Measurements from ENCODE around the gene CBLIF.

- TF ChIP-seq, protein P1, sequence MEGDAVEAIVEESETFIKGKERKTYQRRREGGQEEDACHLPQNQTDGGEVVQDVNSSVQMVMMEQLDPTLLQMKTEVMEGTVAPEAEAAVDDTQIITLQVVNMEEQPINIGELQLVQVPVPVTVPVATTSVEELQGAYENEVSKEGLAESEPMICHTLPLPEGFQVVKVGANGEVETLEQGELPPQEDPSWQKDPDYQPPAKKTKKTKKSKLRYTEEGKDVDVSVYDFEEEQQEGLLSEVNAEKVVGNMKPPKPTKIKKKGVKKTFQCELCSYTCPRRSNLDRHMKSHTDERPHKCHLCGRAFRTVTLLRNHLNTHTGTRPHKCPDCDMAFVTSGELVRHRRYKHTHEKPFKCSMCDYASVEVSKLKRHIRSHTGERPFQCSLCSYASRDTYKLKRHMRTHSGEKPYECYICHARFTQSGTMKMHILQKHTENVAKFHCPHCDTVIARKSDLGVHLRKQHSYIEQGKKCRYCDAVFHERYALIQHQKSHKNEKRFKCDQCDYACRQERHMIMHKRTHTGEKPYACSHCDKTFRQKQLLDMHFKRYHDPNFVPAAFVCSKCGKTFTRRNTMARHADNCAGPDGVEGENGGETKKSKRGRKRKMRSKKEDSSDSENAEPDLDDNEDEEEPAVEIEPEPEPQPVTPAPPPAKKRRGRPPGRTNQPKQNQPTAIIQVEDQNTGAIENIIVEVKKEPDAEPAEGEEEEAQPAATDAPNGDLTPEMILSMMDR (conservative IDR thresholded peaks at IDR 0.05; ENCODE audit: low read depth, low read length), result no peak
- TF ChIP-seq EZH2phosphoT487 (IDR thresholded peaks at IDR 0.05; ENCODE audit: borderline replicate concordance, low read length), result no peak
Observed at GRCh38 chr11:59857439-59858434, 12.4 kb upstream of the CBLIF start.
